ENCODE results near the gene MTR.

DNA sequence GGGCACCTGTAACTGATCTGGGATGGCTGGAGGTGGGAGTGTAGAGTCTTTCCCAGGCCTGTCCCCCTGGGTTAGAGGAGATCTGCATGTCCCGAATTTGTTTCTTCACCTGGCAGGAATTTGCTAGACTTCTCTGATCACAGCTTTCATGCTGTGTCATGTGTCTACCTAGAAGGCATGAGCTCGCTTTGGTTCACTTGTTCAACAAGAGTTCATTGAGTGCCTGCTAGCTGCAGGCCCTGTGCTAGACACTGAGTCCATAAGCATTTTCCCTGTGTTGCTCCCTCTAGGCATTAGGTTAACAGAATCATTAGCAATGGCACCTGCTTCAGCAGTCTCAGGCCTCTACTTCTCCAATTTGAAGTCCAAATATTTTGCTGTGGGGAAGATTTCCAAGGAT lies 101.6 kb downstream of the MTR start:
- TF ChIP-seq CTCF (IDR thresholded peaks at IDR 0.05) (no peak), POLR2A (IDR thresholded peaks at IDR 0.05) (no peak)

Measured in lower leg skin (tissue), 3 donors.